ENCODE data around the gene BAHCC1. TPM values are rescaled to one million over a fixed set of nuclear protein-coding genes. Genes with fewer than 3 reads are reported as not detected.

BAHCC1 gene
- total RNA-seq, 1 experiment from 2014 or later = 9.9 TPM

DNA sequence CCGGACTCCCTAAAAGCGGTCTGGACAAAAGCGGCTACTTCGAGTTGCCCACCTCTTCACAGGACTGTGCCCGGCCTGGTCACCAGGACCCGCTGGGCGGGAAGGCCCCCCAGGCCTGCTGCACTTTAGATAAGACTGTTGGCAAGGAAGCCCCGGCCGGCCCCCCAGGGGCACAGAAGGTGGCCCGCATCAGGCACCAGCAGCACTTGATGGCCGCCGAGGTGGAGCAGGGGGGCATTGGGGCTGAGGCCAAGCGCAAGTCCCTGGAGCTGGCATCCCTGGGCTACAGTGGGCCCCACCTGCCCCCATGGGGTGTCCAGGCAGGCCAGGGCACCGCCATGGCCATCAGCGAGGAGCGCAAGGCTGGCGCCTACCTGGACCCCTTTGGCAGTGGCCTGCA, 47.5 kb downstream of the BAHCC1 start:
- CTCF ChIA-PET = no interaction called here

DNA sequence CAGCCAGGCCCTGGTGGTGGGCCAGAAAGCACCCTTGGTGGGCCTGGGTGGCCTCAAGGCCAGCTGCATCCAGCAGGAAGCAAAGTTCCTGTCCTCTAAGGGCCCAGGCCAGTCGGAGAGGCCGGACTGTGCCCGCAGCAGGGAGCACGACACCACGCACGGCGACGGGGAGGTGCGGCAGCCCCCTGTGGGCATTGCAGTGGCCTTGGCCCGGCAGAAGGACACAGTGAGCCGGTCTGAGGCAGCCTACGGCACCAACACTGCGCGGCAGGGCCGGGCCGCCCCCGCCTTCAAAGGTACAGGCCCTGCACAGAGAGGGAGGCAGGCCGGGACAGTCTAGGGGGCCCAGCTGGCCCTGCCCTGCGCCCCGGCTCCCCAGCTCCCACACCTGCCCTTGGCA, 48.0 kb downstream of the BAHCC1 start:
- H3K27me3 ChIP-seq (ENCODE audit: low read length) = no peaks in the 10 kb centered on the region
- H2AFZ ChIP-seq (ENCODE audit: low read length) = no peak overlapping the region
- no peaks in the 10 kb centered on the region for H4K20me1 ChIP-seq (ENCODE audit: low read length)
- no peaks in the 10 kb centered on the region for H3F3A ChIP-seq (ENCODE audit: low read length, unreplicated experiment)
- intact Hi-C loops (cut with micrococcal nuclease) = no loop called here
- H3K27ac ChIP-seq (ENCODE audit: low read length) = no peak overlapping the region
- DNase-seq (no peak), ATAC-seq (no peak)
- H3K9me3 ChIP-seq (ENCODE audit: low read length) = no peaks in the 10 kb centered on the region
- no peaks in the 10 kb centered on the region for H3K9me2 ChIP-seq (replicated peaks; ENCODE audit: low read length)
- H3K4me2 ChIP-seq (ENCODE audit: low read length) = no peak overlapping the region
- H3K4me1 ChIP-seq (ENCODE audit: insufficient read depth, low read length) = no peaks in the 10 kb centered on the region
- BruUV-seq (replicated peaks) = no TSS peak
- ChIA-PET POLR2A (ENCODE audit: unreplicated experiment) (no interaction called here), CTCF (no interaction called here)
- no peaks in the 10 kb centered on the region for H3K36me3 ChIP-seq (ENCODE audit: low read depth, low read length)
- H3K4me3 ChIP-seq (ENCODE audit: low read length) = no peak overlapping the region
- no peak overlapping the region for H3K9ac ChIP-seq (ENCODE audit: low read length)
- no peaks in the 10 kb centered on the region for H3K79me2 ChIP-seq (ENCODE audit: low read length)
- TF ChIP-seq EZH2 (IDR thresholded peaks at IDR 0.05; ENCODE audit: low read length, unreplicated experiment) = no peak

More for the DNA sequence above, 47.5 kb downstream of the BAHCC1 start:
- no peaks in the 10 kb centered on the region for H3K79me2 ChIP-seq (ENCODE audit: low read length)
- H3K9ac ChIP-seq (ENCODE audit: low read length) = no peak overlapping the region
- no TSS peak for BruUV-seq (replicated peaks)
- H3K27ac ChIP-seq (ENCODE audit: low read length) = no peak overlapping the region
- no peak for ATAC-seq
- H3K27me3 ChIP-seq (ENCODE audit: low read length) = no peaks in the 10 kb centered on the region
- no peak for DNase-seq
- TF ChIP-seq CTCF (conservative IDR thresholded peaks at IDR 0.05; ENCODE audit: low read depth, low read length) (no peak), EZH2 (IDR thresholded peaks at IDR 0.05; ENCODE audit: low read length, unreplicated experiment) (no peak), EZH2phosphoT487 (IDR thresholded peaks at IDR 0.05; ENCODE audit: borderline replicate concordance, low read length) (no peak)
- H4K20me1 ChIP-seq (ENCODE audit: low read length) = no peaks in the 10 kb centered on the region
- no peaks in the 10 kb centered on the region for H3K4me1 ChIP-seq (ENCODE audit: insufficient read depth, low read length)
- no peaks in the 10 kb centered on the region for H3K36me3 ChIP-seq (ENCODE audit: low read depth, low read length)
- H3K4me2 ChIP-seq (ENCODE audit: low read length) = no peak overlapping the region
- no peak overlapping the region for H2AFZ ChIP-seq (ENCODE audit: low read length)
- no peak overlapping the region for H3K4me3 ChIP-seq (ENCODE audit: low read length)
- H3K9me3 ChIP-seq (ENCODE audit: low read length) = no peaks in the 10 kb centered on the region
- intact Hi-C loops (cut with micrococcal nuclease) = no loop called here
- H3K9me2 ChIP-seq (replicated peaks; ENCODE audit: low read length) = no peaks in the 10 kb centered on the region
- POLR2A ChIA-PET (ENCODE audit: unreplicated experiment) = no interaction called here
- no peaks in the 10 kb centered on the region for H3F3A ChIP-seq (ENCODE audit: low read length, unreplicated experiment)

GRCh38 chr17:81444610-81445339, 49.5 kb downstream of the BAHCC1 start:
- Histone ChIP-seq H3K4me2 (ENCODE audit: low read length) (no peak overlapping the region), H3K9me2 (replicated peaks; ENCODE audit: low read length) (no peaks in the 10 kb centered on the region), H3F3A (ENCODE audit: low read length, unreplicated experiment) (no peaks in the 10 kb centered on the region), H3K9me3 (ENCODE audit: low read length) (no peaks in the 10 kb centered on the region), H4K20me1 (ENCODE audit: low read length) (no peaks in the 10 kb centered on the region), H3K27ac (ENCODE audit: low read length) (no peak overlapping the region), H3K79me2 (ENCODE audit: low read length) (no peaks in the 10 kb centered on the region), H3K27me3 (ENCODE audit: low read length) (no peaks in the 10 kb centered on the region), H3K9ac (ENCODE audit: low read length) (no peak overlapping the region), H3K36me3 (ENCODE audit: low read depth, low read length) (no peaks in the 10 kb centered on the region), H2AFZ (ENCODE audit: low read length) (no peak overlapping the region), H3K4me1 (ENCODE audit: insufficient read depth, low read length) (no peaks in the 10 kb centered on the region), H3K4me3 (ENCODE audit: low read length) (no peak overlapping the region)
- ChIA-PET POLR2A (ENCODE audit: unreplicated experiment) (no interaction called here), CTCF (no interaction called here)
- BruUV-seq (replicated peaks) = no TSS peak
- DNase-seq (no peak), ATAC-seq (no peak)
- TF ChIP-seq EZH2 (IDR thresholded peaks at IDR 0.05; ENCODE audit: low read length, unreplicated experiment) (no peak), CTCF (conservative IDR thresholded peaks at IDR 0.05; ENCODE audit: low read depth, low read length) (no peak), EZH2phosphoT487 (IDR thresholded peaks at IDR 0.05; ENCODE audit: borderline replicate concordance, low read length) (no peak)
- intact Hi-C loops (cut with micrococcal nuclease) = no loop called here
